Type B pancreatic cell (in vitro differentiated cells): ENCODE results near the gene GPATCH3. TPM values are rescaled to one million over a fixed set of nuclear protein-coding genes. Genes with fewer than 3 reads are reported as not detected.

Source experiments
- DNase-seq: peaks from one replicate; pipeline ENCODE4 v3.0.0; 2021; ENCODE audit warnings: mixed read lengths; ENCODE audit not compliant: unreplicated experiment; ENCODE audit errors: extremely low spot score
- H3K27ac Mint-ChIP-seq: 2 replicates; pipeline ENCODE4 v1.8.0; 2021; ENCODE audit warnings: mild to moderate bottlenecking, mixed read lengths
- H3K27me3 Mint-ChIP-seq: 2 replicates; pipeline ENCODE4 v1.8.0; 2021; ENCODE audit warnings: mixed read lengths
- H3K36me3 Mint-ChIP-seq: 2 replicates; pipeline ENCODE4 v1.8.0; 2021; ENCODE audit warnings: mixed read lengths
- H3K4me1 Mint-ChIP-seq: one replicate; pipeline ENCODE4 v1.8.0; 2021; ENCODE audit warnings: mixed read lengths; ENCODE audit not compliant: unreplicated experiment
- H3K4me3 Mint-ChIP-seq: 2 replicates; pipeline ENCODE4 v1.8.0; 2021; ENCODE audit warnings: mild to moderate bottlenecking, mixed read lengths
- H3K9me3 Mint-ChIP-seq: 2 replicates; pipeline ENCODE4 v1.8.0; 2021; ENCODE audit warnings: mixed read lengths
- CTCF ChIP-seq: fragments of 200-600 bp; sonication (generic); conservative IDR thresholded peaks from 2 replicates; pipeline ENCODE4 v1.5.0; 2021; ENCODE audit warnings: antibody characterized with exemption, mild to moderate bottlenecking
- total RNA-seq: library from RNA; stranded (reverse); gene quantifications from 2 replicates; pipeline ENCODE4 v1.2.1, GENCODE V29; 2021; ENCODE audit warnings: low replicate concordance

Gene GPATCH3
- total RNA-seq, 1 donor from 2014 or later = 19.2 TPM

- peaks cover 7% of the 10 kb centered on the region for H3K27me3 Mint-ChIP-seq
- H3K36me3 Mint-ChIP-seq = no peaks in the 10 kb centered on the region
- TF ChIP-seq CTCF = no peak
- no peaks in the 10 kb centered on the region for H3K9me3 Mint-ChIP-seq
- H3K4me1 Mint-ChIP-seq = no peaks in the 10 kb centered on the region
- DNase-seq = no peak
- H3K27ac Mint-ChIP-seq = no peak overlapping the region
- no peak overlapping the region for H3K4me3 Mint-ChIP-seq
Measured at GRCh38 chr1:26912147-26912490, 11.9 kb upstream of the GPATCH3 start.

- Mint-ChIP-seq H3K4me1 (no peaks in the 10 kb centered on the region), H3K36me3 (no peaks in the 10 kb centered on the region), H3K9me3 (no peaks in the 10 kb centered on the region), H3K4me3 (peak overlapping the region; percentile 44), H3K27me3 (peaks cover 7% of the 10 kb centered on the region), H3K27ac (no peak overlapping the region)
- no peak for TF ChIP-seq CTCF
- no peak for DNase-seq
Measured at GRCh38 chr1:26911399-26912146, 11.3 kb upstream of the GPATCH3 start.

GRCh38 chr1:26910343-26911160 is 10.3 kb upstream of the GPATCH3 start:
- Mint-ChIP-seq H3K4me3 (peak overlapping the region; percentile 33), H3K4me1 (no peaks in the 10 kb centered on the region)
- no peak for TF ChIP-seq CTCF

GRCh38 chr1:26909951-26910342 is 9.7 kb upstream of the GPATCH3 start:
- peak overlapping the region; percentile 45 for H3K27ac Mint-ChIP-seq
- no peaks in the 10 kb centered on the region for H3K36me3 Mint-ChIP-seq
- TF ChIP-seq CTCF = no peak
- H3K4me3 Mint-ChIP-seq = no peak overlapping the region
- no peaks in the 10 kb centered on the region for H3K4me1 Mint-ChIP-seq
- no peak for DNase-seq
- H3K9me3 Mint-ChIP-seq = no peaks in the 10 kb centered on the region
- peaks cover 7% of the 10 kb centered on the region for H3K27me3 Mint-ChIP-seq

More at GRCh38 chr1:26910343-26911160, 10.3 kb upstream of the GPATCH3 start:
- peak overlapping the region; percentile 45 for H3K27ac Mint-ChIP-seq
- no peaks in the 10 kb centered on the region for H3K36me3 Mint-ChIP-seq
- no peak for DNase-seq
- no peaks in the 10 kb centered on the region for H3K9me3 Mint-ChIP-seq
- H3K27me3 Mint-ChIP-seq = peaks cover 7% of the 10 kb centered on the region

- DNase-seq = no peak
Measured at GRCh38 chr1:26907071-26907917, 7.0 kb upstream of the GPATCH3 start.

More at GRCh38 chr1:26907071-26907917, 7.0 kb upstream of the GPATCH3 start:
- Mint-ChIP-seq H3K27me3 (peaks cover 7% of the 10 kb centered on the region), H3K36me3 (no peaks in the 10 kb centered on the region), H3K27ac (peak overlapping the region; percentile 7), H3K4me3 (no peak overlapping the region), H3K9me3 (no peaks in the 10 kb centered on the region), H3K4me1 (no peaks in the 10 kb centered on the region)
- TF ChIP-seq CTCF = no peak
